A673 (cell line): ENCODE results near the gene MAN1C1.

Experiments
- EZH2 ChIP-seq: fragments of 200-600 bp; sonication (generic); IDR thresholded peaks from 2 replicates; pipeline ENCODE4 v1.6.1; 2017; ENCODE audit warnings: borderline replicate concordance, low read depth, mild to moderate bottlenecking, mixed read lengths, antibody characterized with exemption, low read length; ENCODE audit not compliant: poor library complexity, severe bottlenecking
- TF ChIP-seq, protein P1 (sequence below): fragments of 300-800, 200-600 bp; sonication (generic); conservative IDR thresholded peaks from 2 replicates; pipeline ENCODE4 v1.5.1; 2017; ENCODE audit warnings: low read depth, mild to moderate bottlenecking, antibody characterized with exemption, low read length, moderate library complexity, mixed read lengths

DNA sequence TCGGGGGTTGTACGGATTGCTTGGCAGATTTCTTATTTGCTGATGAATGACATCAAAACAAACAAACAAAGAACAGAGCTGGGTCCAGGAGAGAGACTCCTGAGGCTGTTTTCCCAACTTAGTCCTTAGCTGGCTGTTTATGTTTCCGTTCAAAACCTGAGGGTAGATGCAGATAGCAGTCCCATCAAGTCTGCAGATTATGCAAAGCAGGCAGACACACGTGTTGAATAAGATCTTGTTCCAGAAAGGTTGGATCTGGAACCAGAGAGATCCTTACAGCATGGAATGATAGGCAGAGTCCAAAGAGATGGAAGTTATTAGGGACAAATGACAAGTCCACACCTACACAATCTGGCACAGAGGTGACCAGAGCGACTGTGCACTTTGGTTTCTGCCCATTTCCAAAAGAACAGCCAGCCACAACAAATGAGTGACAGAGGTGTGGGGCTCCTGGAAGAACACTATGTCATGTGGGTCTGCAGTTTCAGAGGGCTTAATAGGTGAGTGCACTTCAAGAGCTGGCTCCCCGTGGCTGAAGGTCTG, 65.5 kb downstream of the MAN1C1 start:
- no peak for TF ChIP-seq EZH2
- TF ChIP-seq, protein P1, sequence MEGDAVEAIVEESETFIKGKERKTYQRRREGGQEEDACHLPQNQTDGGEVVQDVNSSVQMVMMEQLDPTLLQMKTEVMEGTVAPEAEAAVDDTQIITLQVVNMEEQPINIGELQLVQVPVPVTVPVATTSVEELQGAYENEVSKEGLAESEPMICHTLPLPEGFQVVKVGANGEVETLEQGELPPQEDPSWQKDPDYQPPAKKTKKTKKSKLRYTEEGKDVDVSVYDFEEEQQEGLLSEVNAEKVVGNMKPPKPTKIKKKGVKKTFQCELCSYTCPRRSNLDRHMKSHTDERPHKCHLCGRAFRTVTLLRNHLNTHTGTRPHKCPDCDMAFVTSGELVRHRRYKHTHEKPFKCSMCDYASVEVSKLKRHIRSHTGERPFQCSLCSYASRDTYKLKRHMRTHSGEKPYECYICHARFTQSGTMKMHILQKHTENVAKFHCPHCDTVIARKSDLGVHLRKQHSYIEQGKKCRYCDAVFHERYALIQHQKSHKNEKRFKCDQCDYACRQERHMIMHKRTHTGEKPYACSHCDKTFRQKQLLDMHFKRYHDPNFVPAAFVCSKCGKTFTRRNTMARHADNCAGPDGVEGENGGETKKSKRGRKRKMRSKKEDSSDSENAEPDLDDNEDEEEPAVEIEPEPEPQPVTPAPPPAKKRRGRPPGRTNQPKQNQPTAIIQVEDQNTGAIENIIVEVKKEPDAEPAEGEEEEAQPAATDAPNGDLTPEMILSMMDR, result no peak
